Activated CD8-positive, alpha-beta memory T cell treated with anti-CD3 and anti-CD28 coated beads for 1 hour (primary cell): ENCODE results near the gene GPC6.
"Not testable (repeated sequence)": the region's sequence is repeated elsewhere in the genome, so short reads cannot be mapped to it uniquely, and the experiment has no call there.

Experiments used
- DNase-seq, 2 donors: peaks; one replicate each; pipeline ENCODE4 v3.0.0-alpha.2; 2020; ENCODE audit warnings: low read depth in 1 of 2; ENCODE audit errors: extremely low read depth in 1 of 2

The GPC6 gene

GRCh38 chr13:93422980-93423543, 196.5 kb downstream of the GPC6 start:
- DNase-seq = no peak

GRCh38 chr13:93425411-93425810, 198.8 kb downstream of the GPC6 start:
- DNase-seq = no peak

GRCh38 chr13:93430381-93430780, 203.8 kb downstream of the GPC6 start:
- DNase-seq = no peak

GRCh38 chr13:93435651-93436050, 209.0 kb downstream of the GPC6 start:
- DNase-seq = no peak

GRCh38 chr13:93437081-93437480, 210.5 kb downstream of the GPC6 start:
- DNase-seq = no peak

GRCh38 chr13:93446238-93446637, 219.6 kb downstream of the GPC6 start:
- no peak for DNase-seq

GRCh38 chr13:93450191-93450621, 223.6 kb downstream of the GPC6 start:
- no peak for DNase-seq

- DNase-seq = no peak
Observed at GRCh38 chr13:93450761-93451160, 224.2 kb downstream of the GPC6 start.

- DNase-seq = not testable (repeated sequence)
Observed at GRCh38 chr13:93454676-93455235, 228.1 kb downstream of the GPC6 start.

- no peak for DNase-seq
Observed at GRCh38 chr13:93455861-93456260, 229.3 kb downstream of the GPC6 start.

- no peak for DNase-seq
Observed at GRCh38 chr13:93460005-93460404, 233.4 kb downstream of the GPC6 start.

GRCh38 chr13:93462151-93462550, 235.5 kb downstream of the GPC6 start:
- DNase-seq = no peak

GRCh38 chr13:93466502-93467036, 240.0 kb downstream of the GPC6 start:
- no peak for DNase-seq

- DNase-seq = no peak
Observed at GRCh38 chr13:93467175-93467574, 240.6 kb downstream of the GPC6 start.

- no peak for DNase-seq
Observed at GRCh38 chr13:93468433-93468832, 241.8 kb downstream of the GPC6 start.

GRCh38 chr13:93472296-93472695, 245.7 kb downstream of the GPC6 start:
- no peak for DNase-seq

- DNase-seq = no peak
Observed at GRCh38 chr13:93472814-93473296, 246.2 kb downstream of the GPC6 start.

- DNase-seq = no peak
Observed at GRCh38 chr13:93473441-93474270, 247.0 kb downstream of the GPC6 start.

GRCh38 chr13:93476175-93476574, 249.6 kb downstream of the GPC6 start:
- no peak for DNase-seq

- no peak for DNase-seq
Observed at GRCh38 chr13:93477238-93477637, 250.6 kb downstream of the GPC6 start.

- no peak for DNase-seq
Observed at GRCh38 chr13:93480553-93481106, 254.0 kb downstream of the GPC6 start.
